Left ventricle myocardium inferior (tissue), 1 donor: Measurements from ENCODE around the gene CLIP4. TPM values are rescaled to one million over a fixed set of nuclear protein-coding genes. Genes with fewer than 3 reads are reported as not detected.

Source experiments
- DNase-seq: peaks from one replicate; pipeline ENCODE4 v3.0.0-alpha.2; 2020
- H3K27ac ChIP-seq: fragments of 200-600 bp; replicated peaks from 2 replicates; pipeline ENCODE4 v1.8.0; 2021
- H3K27me3 ChIP-seq: fragments of 200-600 bp; 2 replicates; pipeline ENCODE4 v1.8.0; 2021; ENCODE audit warnings: low read depth
- H3K36me3 ChIP-seq: fragments of 200-600 bp; 2 replicates; pipeline ENCODE4 v1.8.0; 2021
- H3K4me1 ChIP-seq: fragments of 200-600 bp; 2 replicates; pipeline ENCODE4 v1.8.0; 2021
- H3K4me3 ChIP-seq: fragments of 200-600 bp; 2 replicates; pipeline ENCODE4 v1.8.0; 2021; ENCODE audit warnings: mild to moderate bottlenecking, moderate library complexity
- H3K9me3 ChIP-seq: fragments of 200-600 bp; replicated peaks from 2 replicates; pipeline ENCODE4 v1.8.0; 2021
- intact Hi-C: fragments of 100-400 bp; cut with micrococcal nuclease; formaldehyde crosslinking; loops from one replicate; pipeline ENCODE4 v1.11.0; 2022
- long read RNA-seq: library from polyadenylated mRNA; unstranded; transcript quantifications from one replicate; pipeline ENCODE4 v2.0.0, GENCODE V29; 2021
- total RNA-seq: library from RNA; stranded (reverse); fragmentation: NEBNext Ultra II Directional; extraction: Animal tissue kit (Norgen Biotek cat#: 25700); gene quantifications from one replicate; pipeline ENCODE4 v1.2.1, GENCODE V29; 2021
- TF ChIP-seq, protein P1 (sequence below): fragments of 200-600 bp; IDR thresholded peaks from 2 replicates; pipeline ENCODE4 v1.8.0; 2021; ENCODE audit warnings: antibody characterized with exemption, mild to moderate bottlenecking, borderline replicate concordance
- donor health status: DM: no; HTN: yes; CAD: no; lungs with severe emphysema.

The CLIP4 gene, protein sequence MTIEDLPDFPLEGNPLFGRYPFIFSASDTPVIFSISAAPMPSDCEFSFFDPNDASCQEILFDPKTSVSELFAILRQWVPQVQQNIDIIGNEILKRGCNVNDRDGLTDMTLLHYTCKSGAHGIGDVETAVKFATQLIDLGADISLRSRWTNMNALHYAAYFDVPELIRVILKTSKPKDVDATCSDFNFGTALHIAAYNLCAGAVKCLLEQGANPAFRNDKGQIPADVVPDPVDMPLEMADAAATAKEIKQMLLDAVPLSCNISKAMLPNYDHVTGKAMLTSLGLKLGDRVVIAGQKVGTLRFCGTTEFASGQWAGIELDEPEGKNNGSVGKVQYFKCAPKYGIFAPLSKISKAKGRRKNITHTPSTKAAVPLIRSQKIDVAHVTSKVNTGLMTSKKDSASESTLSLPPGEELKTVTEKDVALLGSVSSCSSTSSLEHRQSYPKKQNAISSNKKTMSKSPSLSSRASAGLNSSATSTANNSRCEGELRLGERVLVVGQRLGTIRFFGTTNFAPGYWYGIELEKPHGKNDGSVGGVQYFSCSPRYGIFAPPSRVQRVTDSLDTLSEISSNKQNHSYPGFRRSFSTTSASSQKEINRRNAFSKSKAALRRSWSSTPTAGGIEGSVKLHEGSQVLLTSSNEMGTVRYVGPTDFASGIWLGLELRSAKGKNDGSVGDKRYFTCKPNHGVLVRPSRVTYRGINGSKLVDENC
- total RNA-seq: 33.6 TPM
- long read RNA-seq, full-length matches to known transcripts: 77 of 107 reads
- long read RNA-seq, partial matches to known transcripts: 8 of 107 reads
- long read RNA-seq, other reads (novel, unspliced or antisense): 22 of 107 reads

- Histone ChIP-seq H3K27ac (peak within 1 kb of the TSS; percentile 88), H3K36me3 (no peaks in the 10 kb centered on the region), H3K9me3 (no peaks in the 10 kb centered on the region), H3K4me3 (peak within 1 kb of the TSS; percentile 82), H3K4me1 (peaks cover 55% of the 10 kb centered on the region), H3K27me3 (no peaks in the 10 kb centered on the region)
- DNase-seq: peak; percentile 64
- intact Hi-C loops: no loop called here
- TF ChIP-seq, protein P1, sequence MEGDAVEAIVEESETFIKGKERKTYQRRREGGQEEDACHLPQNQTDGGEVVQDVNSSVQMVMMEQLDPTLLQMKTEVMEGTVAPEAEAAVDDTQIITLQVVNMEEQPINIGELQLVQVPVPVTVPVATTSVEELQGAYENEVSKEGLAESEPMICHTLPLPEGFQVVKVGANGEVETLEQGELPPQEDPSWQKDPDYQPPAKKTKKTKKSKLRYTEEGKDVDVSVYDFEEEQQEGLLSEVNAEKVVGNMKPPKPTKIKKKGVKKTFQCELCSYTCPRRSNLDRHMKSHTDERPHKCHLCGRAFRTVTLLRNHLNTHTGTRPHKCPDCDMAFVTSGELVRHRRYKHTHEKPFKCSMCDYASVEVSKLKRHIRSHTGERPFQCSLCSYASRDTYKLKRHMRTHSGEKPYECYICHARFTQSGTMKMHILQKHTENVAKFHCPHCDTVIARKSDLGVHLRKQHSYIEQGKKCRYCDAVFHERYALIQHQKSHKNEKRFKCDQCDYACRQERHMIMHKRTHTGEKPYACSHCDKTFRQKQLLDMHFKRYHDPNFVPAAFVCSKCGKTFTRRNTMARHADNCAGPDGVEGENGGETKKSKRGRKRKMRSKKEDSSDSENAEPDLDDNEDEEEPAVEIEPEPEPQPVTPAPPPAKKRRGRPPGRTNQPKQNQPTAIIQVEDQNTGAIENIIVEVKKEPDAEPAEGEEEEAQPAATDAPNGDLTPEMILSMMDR: no peak
Observed at GRCh38 chr2:29114946-29115609, at the start of gene CLIP4. Gene CLIP4, plus strand, starts transcription at chr2:29115415. Its CDS starts 5,974 bp downstream, at chr2:29121389.

DNA sequence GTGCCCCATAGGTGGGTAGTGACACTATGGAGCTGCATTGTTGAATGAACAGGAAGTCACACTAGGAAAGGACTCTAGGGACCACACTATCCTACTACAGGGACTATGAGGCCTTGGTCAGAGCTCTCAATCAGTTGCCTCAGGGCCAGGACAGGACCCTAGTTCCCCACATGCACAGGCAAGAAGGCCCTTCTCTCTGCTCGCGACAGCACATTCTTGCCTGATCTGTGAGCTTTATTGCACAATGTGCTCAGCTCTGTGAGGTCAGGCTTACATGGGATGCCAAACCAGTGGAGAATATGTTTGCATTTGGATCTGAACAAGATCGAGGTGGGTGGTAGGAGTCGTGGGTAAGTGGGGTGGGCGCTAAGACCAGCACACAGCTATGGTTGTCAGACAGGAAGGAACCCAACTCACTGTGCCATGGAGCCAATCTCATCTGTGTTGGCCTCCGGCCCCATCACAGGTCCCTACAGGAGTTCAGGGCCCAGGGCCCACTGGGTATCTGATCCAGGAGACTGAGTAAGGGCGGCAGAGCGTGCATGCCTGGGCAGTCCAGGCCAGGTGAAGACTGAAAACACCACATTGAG, 48.8 kb upstream of the CLIP4 start:
- TF ChIP-seq, protein P1: no peak
- H3K4me3 ChIP-seq: no peak overlapping the region
- no peaks in the 10 kb centered on the region for H3K9me3 ChIP-seq
- no peak overlapping the region for H3K27ac ChIP-seq
- intact Hi-C loops: no loop called here
- H3K36me3 ChIP-seq: no peaks in the 10 kb centered on the region
- H3K4me1 ChIP-seq: peaks cover 12% of the 10 kb centered on the region
- no peak for DNase-seq
- no peaks in the 10 kb centered on the region for H3K27me3 ChIP-seq

- TF ChIP-seq, protein P1: no peak
- no peaks in the 10 kb centered on the region for H3K36me3 ChIP-seq
- peaks cover 16% of the 10 kb centered on the region for H3K4me1 ChIP-seq
- intact Hi-C loops: no loop called here
- no peaks in the 10 kb centered on the region for H3K27me3 ChIP-seq
- no peak for DNase-seq
- no peaks in the 10 kb centered on the region for H3K9me3 ChIP-seq
- no peak overlapping the region for H3K27ac ChIP-seq
- no peak overlapping the region for H3K4me3 ChIP-seq
Observed at GRCh38 chr2:29066997-29067605, 48.1 kb upstream of the CLIP4 start.

GRCh38 chr2:29068513-29068912, 46.7 kb upstream of the CLIP4 start:
- Histone ChIP-seq H3K9me3 (no peaks in the 10 kb centered on the region), H3K4me3 (no peak overlapping the region), H3K4me1 (peaks cover 18% of the 10 kb centered on the region), H3K36me3 (no peaks in the 10 kb centered on the region), H3K27ac (no peak overlapping the region), H3K27me3 (peaks cover 6% of the 10 kb centered on the region)
- intact Hi-C loops: no loop called here
- no peak for DNase-seq
- TF ChIP-seq, protein P1: no peak

DNA sequence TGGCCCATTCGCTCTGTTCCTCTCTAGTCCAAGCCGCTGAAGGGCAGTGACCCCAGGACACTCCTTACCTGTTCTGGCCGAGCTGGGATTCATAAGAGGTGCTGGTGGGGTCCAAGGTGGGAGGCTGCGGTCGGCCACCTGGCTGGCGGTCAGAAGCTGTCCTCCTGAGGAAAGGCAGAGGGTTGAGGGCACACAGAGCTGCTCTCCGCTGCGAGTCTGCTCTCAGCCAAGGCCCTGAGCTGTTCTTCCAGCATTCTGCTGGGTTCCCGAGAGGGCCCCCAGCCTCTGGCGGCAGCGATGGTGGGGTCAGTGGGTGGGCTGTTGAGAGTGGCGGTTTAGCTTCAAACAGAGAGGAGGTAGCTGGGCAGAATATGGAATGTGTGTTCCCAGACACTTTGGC, 44.7 kb upstream of the CLIP4 start:
- intact Hi-C loops: no loop called here
- no peaks in the 10 kb centered on the region for H3K36me3 ChIP-seq
- no peak overlapping the region for H3K27ac ChIP-seq
- H3K4me3 ChIP-seq: no peak overlapping the region
- peaks cover 26% of the 10 kb centered on the region for H3K4me1 ChIP-seq
- peaks cover 6% of the 10 kb centered on the region for H3K27me3 ChIP-seq
- TF ChIP-seq, protein P1: no peak
- no peaks in the 10 kb centered on the region for H3K9me3 ChIP-seq
- DNase-seq: no peak
